ENCODE measurements around the gene FDXR. TPM values are rescaled to one million over a fixed set of nuclear protein-coding genes. Genes with fewer than 3 reads are reported as not detected.

The FDXR gene
- total and polyA plus RNA-seq, 12 donors: 159 to 835 (median 444) TPM

DNA sequence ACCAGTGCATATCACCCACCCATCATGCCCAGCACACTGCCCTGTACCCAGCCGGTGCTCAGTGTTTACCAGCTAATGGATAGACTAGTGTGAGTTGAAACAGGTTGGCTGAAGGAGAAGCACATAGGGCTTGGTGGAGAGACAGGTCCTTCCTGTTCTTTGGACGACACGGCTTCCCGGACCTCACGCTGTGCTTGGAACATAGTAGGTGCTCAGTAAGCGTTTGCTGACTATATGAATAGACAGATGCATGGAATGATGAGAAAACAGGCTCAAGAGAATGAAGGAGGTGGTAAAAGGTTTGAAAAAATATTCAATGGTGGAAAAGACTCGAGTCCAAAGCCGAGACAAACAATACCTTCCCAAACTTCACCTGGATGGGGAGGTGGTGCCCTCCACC is 27.4 kb upstream of the FDXR start:
- Histone ChIP-seq H3K36me3 (replicated peaks in 1 of 2) (no peaks in the 10 kb centered on the region), H3K27me3 (peaks cover 4% of the 10 kb centered on the region), H3K9me3 (replicated peaks in 1 of 3) (no peaks in the 10 kb centered on the region), H3K4me1 (replicated peaks in 1 of 2) (no peaks in the 10 kb centered on the region), H3K27ac (no peak overlapping the region), H3K4me3 (no peak overlapping the region)
- 86 to 93% (median 88%) methylated on average over 8 of the region's 8 CpGs for WGBS, 4 donors
- no peak for TF ChIP-seq POLR2A (IDR thresholded peaks at IDR 0.05)
- TF ChIP-seq, protein P1, sequence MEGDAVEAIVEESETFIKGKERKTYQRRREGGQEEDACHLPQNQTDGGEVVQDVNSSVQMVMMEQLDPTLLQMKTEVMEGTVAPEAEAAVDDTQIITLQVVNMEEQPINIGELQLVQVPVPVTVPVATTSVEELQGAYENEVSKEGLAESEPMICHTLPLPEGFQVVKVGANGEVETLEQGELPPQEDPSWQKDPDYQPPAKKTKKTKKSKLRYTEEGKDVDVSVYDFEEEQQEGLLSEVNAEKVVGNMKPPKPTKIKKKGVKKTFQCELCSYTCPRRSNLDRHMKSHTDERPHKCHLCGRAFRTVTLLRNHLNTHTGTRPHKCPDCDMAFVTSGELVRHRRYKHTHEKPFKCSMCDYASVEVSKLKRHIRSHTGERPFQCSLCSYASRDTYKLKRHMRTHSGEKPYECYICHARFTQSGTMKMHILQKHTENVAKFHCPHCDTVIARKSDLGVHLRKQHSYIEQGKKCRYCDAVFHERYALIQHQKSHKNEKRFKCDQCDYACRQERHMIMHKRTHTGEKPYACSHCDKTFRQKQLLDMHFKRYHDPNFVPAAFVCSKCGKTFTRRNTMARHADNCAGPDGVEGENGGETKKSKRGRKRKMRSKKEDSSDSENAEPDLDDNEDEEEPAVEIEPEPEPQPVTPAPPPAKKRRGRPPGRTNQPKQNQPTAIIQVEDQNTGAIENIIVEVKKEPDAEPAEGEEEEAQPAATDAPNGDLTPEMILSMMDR (IDR thresholded peaks at IDR 0.05): no peak
- intact Hi-C loops (cut with DNase I): no loop called here
- DNase-seq: no peak

DNA sequence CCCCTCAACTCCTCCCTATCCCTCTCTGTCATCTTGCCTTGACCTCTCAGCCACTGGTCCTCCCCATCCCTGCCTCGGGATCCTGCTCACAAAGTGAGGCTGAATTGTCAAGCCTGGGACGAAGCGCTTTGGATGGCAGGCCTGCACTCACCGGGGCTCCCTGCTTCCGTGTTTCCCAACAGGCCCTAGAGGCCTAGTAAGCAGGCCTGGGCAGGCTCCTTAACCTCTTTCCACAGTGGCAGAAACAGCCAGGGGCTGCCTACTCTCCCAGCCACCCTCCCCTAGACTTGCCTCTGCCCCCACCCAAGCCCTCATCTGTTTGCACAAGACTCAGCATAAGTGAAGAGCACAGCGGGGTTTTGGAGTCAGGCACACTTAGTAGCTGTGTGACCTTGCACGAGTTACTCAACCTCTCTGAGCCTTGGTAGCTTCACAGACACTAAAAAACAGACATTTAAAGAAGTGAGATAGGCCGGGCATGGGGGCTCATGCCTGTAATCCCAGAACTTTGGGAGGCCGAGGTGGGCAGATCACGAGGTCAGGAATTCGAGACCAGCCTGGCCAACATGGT is 25.7 kb upstream of the FDXR start:
- no peak for DNase-seq
- TF ChIP-seq, protein P1 (IDR thresholded peaks at IDR 0.05): no peak
- TF ChIP-seq POLR2A (IDR thresholded peaks at IDR 0.05): no peak
- H3K4me3 ChIP-seq: no peak overlapping the region
- H3K4me1 ChIP-seq (replicated peaks in 1 of 2): peaks cover 6 to 7% of the 10 kb centered on the region in 2 donors
- H3K27ac ChIP-seq: no peak overlapping the region
- peaks cover 9% of the 10 kb centered on the region for H3K27me3 ChIP-seq
- H3K36me3 ChIP-seq (replicated peaks in 1 of 2): no peaks in the 10 kb centered on the region
- WGBS, 4 donors: 76 to 81% (median 78%) methylated on average over 6 to 11 of the region's 11 CpGs
- intact Hi-C loops (cut with DNase I): no loop called here
- H3K9me3 ChIP-seq (replicated peaks in 1 of 3): no peaks in the 10 kb centered on the region

DNA sequence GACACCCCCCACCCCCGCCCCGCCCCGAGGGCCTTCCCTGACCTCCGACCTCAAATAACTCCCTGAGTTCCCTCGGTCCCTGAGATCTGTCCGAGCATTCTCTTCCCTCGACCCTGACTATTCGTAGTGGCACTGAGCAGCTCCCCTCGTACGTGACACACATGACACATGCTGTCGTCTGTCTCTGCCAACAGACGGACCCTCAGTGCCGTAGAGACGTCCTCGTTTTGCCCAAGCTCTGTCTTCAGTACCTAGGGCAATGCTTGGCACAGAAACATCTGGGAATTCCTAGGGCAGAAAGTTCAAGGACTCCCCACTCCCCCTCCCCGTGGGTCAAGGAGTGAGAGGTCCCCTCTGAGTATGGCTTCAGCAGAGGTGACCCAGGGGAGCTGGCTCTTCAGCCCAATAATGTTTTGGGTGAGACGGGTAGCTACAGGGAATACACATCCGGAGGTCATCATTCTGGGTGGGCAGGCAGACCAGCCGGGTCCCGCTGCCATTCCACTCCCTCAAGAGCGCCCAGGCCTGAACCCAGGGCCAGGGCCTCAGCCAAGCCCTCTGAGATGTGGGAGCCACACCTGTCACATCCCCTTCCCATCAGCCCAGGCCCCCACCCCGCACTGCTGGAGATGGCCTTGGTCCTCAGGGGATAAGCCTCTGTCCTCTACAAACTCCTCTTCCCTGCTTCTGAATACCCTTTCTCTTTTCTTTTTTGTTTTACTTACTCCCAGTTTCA is 21.3 kb upstream of the FDXR start:
- no peak for TF ChIP-seq POLR2A (IDR thresholded peaks at IDR 0.05)
- TF ChIP-seq, protein P1 (IDR thresholded peaks at IDR 0.05): no peak
- Histone ChIP-seq H3K27ac (no peak overlapping the region), H3K9me3 (replicated peaks in 1 of 3) (no peaks in the 10 kb centered on the region), H3K27me3 (peaks cover 12% of the 10 kb centered on the region), H3K4me1 (replicated peaks in 1 of 2) (peaks cover 13 to 15% of the 10 kb centered on the region in 2 donors), H3K36me3 (replicated peaks in 1 of 2) (no peaks in the 10 kb centered on the region), H3K4me3 (peak overlapping the region in 1 of 4 donors; percentile 35)
- intact Hi-C loops (cut with DNase I): no loop called here
- 27 to 39% (median 34%) methylated on average over 12 to 22 of the region's 22 CpGs for WGBS, 4 donors
- DNase-seq: no peak

DNA sequence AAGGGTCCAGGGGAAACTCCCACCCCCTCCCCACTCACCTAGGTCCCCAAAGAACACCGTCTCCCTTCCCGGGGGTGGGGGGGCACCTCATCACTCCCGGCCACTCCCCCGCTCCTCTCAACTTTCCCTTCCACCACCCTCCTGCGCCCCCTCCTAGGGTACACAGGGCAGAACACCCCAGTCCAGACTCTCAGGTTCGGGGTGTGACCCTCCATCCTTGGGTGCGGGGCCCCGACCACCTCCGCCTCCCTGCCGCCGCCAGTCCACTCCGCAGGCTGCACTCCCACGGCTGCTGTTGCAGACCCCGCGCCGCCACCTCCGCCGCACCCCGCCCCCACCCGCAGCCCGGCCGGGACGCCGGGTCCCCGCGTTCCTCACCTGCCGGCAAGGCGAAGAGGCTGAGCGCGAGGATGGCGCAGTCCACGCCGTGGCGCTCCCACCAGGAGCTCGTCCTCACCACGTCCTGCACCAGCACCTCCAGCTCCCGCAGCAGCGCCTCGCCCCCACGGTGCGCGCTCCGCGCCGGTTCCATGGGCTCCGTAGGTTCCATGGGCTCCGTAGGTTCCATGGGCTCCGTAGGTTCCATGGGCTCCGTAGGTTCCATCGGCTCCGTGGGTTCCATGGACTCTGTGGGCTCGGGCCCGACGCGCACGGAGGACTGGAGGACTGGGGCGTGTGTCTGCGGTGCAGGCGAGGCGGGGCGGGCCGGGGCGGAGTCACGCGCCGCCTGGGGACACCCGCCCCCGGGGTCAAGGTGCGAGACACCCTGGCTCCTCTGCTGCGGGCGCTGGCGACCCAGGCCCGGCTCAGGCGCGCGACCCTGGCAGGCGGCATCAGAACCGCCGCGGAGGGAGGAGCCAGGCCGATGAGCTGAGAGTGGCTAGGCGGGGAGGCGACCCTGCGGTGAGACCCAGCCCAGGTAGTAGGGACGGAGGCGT is 20.4 kb upstream of the FDXR start, which contains the start of gene FADS6:
Gene FADS6, minus strand, starts transcription at position 660 of the 938 bp plus-strand sequence. Its CDS starts 38 bp downstream, at position 622.
- Histone ChIP-seq H3K4me1 (replicated peaks in 1 of 2) (peaks cover 13 to 15% of the 10 kb centered on the region in 2 donors), H3K27me3 (peaks cover 12% of the 10 kb centered on the region), H3K27ac (no peak within 1 kb of the TSS), H3K36me3 (replicated peaks in 1 of 2) (no peaks in the 10 kb centered on the region), H3K4me3 (peak within 1 kb of the TSS in 2 of 4 donors; percentile 13 to 35), H3K9me3 (replicated peaks in 1 of 3) (no peaks in the 10 kb centered on the region)
- intact Hi-C loops (cut with DNase I): no loop called here
- WGBS, 4 donors: 5 to 78% (median 11%) methylated on average over 3 to 86 of the region's 86 CpGs
- TF ChIP-seq POLR2A (IDR thresholded peaks at IDR 0.05): no peak
- DNase-seq: no peak

Data from adrenal gland (tissue), 12 donors.